Measurements from ENCODE around the gene LIME1. TPM values are rescaled to one million over a fixed set of nuclear protein-coding genes. Genes with fewer than 3 reads are reported as not detected.
A peak's percentile ranks its signal among the peaks of the same experiment; 100 is the strongest.

The LIME1 gene
- total and polyA plus RNA-seq, 10 of the 15 experiments (the other 5 are each of a cell fraction or from before 2014, with no cell fraction given) = 0.35 to 154 (median 49.9) TPM

DNA sequence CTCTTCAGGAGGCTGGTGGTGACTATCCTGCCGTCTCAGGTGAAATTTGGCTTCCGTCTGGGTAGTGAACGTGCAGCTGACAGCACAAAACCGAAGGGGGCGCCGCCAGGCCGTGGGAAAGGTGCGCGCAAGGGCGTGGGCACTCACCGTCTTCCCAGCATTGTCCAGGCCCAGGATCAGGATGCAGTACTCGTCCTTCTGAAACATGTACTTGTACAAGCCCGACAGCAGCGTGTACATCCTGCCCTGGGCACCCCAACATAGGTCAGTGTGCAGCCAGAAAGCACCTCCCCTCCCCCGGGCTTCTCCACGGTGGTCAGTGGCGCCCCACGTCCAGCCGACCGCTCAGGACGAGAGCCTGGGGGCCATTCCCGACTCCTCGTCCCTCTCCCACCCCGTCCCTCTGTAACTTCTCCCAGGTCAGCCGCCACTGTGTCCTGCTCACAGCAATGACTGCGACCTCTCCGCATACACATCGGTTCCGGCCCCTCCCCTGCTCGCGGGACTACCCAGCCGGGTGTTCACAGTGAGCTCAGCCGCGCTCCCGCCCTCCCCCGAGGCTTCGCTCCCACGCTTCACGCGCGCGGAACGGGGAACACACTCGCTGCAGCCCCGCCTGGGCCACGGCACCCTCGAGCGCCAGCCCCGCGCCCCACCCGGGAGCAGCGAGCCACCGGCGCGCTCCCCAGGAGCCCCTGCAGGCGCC, 29.5 kb upstream of the LIME1 start (continued):
- TF ChIP-seq WRNIP1 (IDR thresholded peaks at IDR 0.05; ENCODE audit: borderline replicate concordance, low read depth, low read length) = 0 out of 2 replicates have a peak, but pooled peaks have one; percentile 66
- TF ChIP-seq NKRF (conservative IDR thresholded peaks at IDR 0.05) = no peak; the same call in 1 of the 2 replicates
- TF ChIP-seq MLLT1 (IDR thresholded peaks at IDR 0.05) = 0 out of 2 replicates have a peak, but pooled peaks have one; percentile 43
- TF ChIP-seq MYB (IDR thresholded peaks at IDR 0.05; ENCODE audit: borderline replicate concordance, low read depth, low read length) = no peak
- TF ChIP-seq CHD2 (IDR thresholded peaks at IDR 0.05; ENCODE audit: borderline replicate concordance, low read depth, low read length) = no peak
- TF ChIP-seq RFX5 (IDR thresholded peaks at IDR 0.05; ENCODE audit: low read depth, low read length) = no peak
- TF ChIP-seq HDGF (IDR thresholded peaks at IDR 0.05) = peak; percentile 66; the same call in 1 of the 2 replicates
- no peak for TF ChIP-seq YBX1 (IDR thresholded peaks at IDR 0.05)
- TF ChIP-seq RCOR1 (conservative IDR thresholded peaks at IDR 0.05; ENCODE audit: low read depth, low read length) = no peak
- TF ChIP-seq RAD21 (IDR thresholded peaks at IDR 0.05; ENCODE audit: insufficient read depth, low read depth, low read length) = peak; percentile 94

All from GM12878 (cell line).